ENCODE results near the gene ZNF469.

GRCh38 chr16:88353691-88354090 lies 29.1 kb upstream of the ZNF469 start:
- TF ChIP-seq CTCF (IDR thresholded peaks at IDR 0.05) (no peak), POLR2A (IDR thresholded peaks at IDR 0.05) (no peak), EP300 (IDR thresholded peaks at IDR 0.05; ENCODE audit: low read depth) (no peak)

Measured in transverse colon (tissue), 3 donors.